BJ (cell line): ENCODE measurements around the gene CACNA1C. TPM values are rescaled to one million over a fixed set of nuclear protein-coding genes. Genes with fewer than 3 reads are reported as not detected.

ENCODE experiments used
- CTCF ChIA-PET: fragments of 350-600 bp; formaldehyde crosslinking; extraction: SDS; loops from one replicate; lab custom pipeline; 2021; ENCODE audit warnings: antibody characterized with exemption, inconsistent platforms; lab: Yijun Ruan, JAX
- POLR2A ChIA-PET: fragments of 300-600 bp; sonication (Branson Sonifier 250); formaldehyde crosslinking; extraction: SDS; loops from one replicate; lab custom pipeline; 2021; ENCODE audit warnings: antibody characterized with exemption; lab: Charles Lee
- DNase-seq: peaks from one replicate; pipeline ENCODE4 v3.0.0-alpha.2; 2011; ENCODE audit warnings: low read depth
- H3K27me3 ChIP-seq: 2 replicates; pipeline ENCODE4 v1.6.0; 2011; ENCODE audit warnings: low read length; ENCODE audit not compliant: control insufficient read depth, insufficient read depth
- H3K36me3 ChIP-seq: 2 replicates; pipeline ENCODE4 v1.5.1; 2011; ENCODE audit warnings: low read length; ENCODE audit not compliant: control insufficient read depth, insufficient read depth
- H3K4me3 ChIP-seq: 2 replicates; pipeline ENCODE4 v1.5.1; 2011; ENCODE audit warnings: low read depth, mild to moderate bottlenecking, control low read depth, low read length
- CTCF ChIP-seq: IDR thresholded peaks from 2 replicates; pipeline ENCODE4 v1.5.1; 2011; ENCODE audit warnings: low read depth, mild to moderate bottlenecking, control low read depth, inconsistent platforms, low read length, moderate library complexity; ENCODE audit not compliant: insufficient read depth
- polyA plus RNA-seq: library from polyadenylated mRNA; depleted of rRNA; stranded (reverse); fragments of >200 nt; gene quantifications from 2 replicates; pipeline ENCODE4 v1.2.3, GENCODE V29; 2011

CACNA1C gene
- polyA plus RNA-seq, 1 experiment: 14.7 TPM

GRCh38 chr12:2258025-2258424, 205.2 kb downstream of the CACNA1C start:
- no peak for TF ChIP-seq CTCF
- POLR2A ChIA-PET: no interaction called here

GRCh38 chr12:2259369-2259768, 206.6 kb downstream of the CACNA1C start:
- Histone ChIP-seq H3K27me3 (no peaks in the 10 kb centered on the region), H3K36me3 (no peaks in the 10 kb centered on the region), H3K4me3 (no peak overlapping the region)
- TF ChIP-seq CTCF: no peak
- ChIA-PET POLR2A (no interaction called here), CTCF (interaction anchor here (0.8 to 1.7 kb wide), 2 partner anchors 9 to 76 kb away, joined by 3 read pairs; no protein-coding TSS in a partner anchor)
- no peak for DNase-seq

More at GRCh38 chr12:2258025-2258424, 205.2 kb downstream of the CACNA1C start:
- no peak for DNase-seq
- CTCF ChIA-PET: no interaction called here
- Histone ChIP-seq H3K4me3 (no peak overlapping the region), H3K36me3 (no peaks in the 10 kb centered on the region), H3K27me3 (no peaks in the 10 kb centered on the region)

- no peak for TF ChIP-seq CTCF
- Histone ChIP-seq H3K36me3 (no peaks in the 10 kb centered on the region), H3K4me3 (no peak overlapping the region), H3K27me3 (no peaks in the 10 kb centered on the region)
- no peak for DNase-seq
- ChIA-PET CTCF (interaction anchor here (1.7 kb wide), 1 partner anchor 10 kb away, joined by 3 read pairs; no protein-coding TSS in a partner anchor), POLR2A (no interaction called here)
Observed at GRCh38 chr12:2260441-2260840, 207.7 kb downstream of the CACNA1C start.

- Histone ChIP-seq H3K36me3 (no peaks in the 10 kb centered on the region), H3K4me3 (no peak overlapping the region), H3K27me3 (no peaks in the 10 kb centered on the region)
- POLR2A ChIA-PET: no interaction called here
- no peak for TF ChIP-seq CTCF
- CTCF ChIA-PET: interaction anchor here (0.7 to 5.1 kb wide), 3 partner anchors 12 to 22 kb away, joined by 3 to 26 read pairs (median 3); no protein-coding TSS in a partner anchor
- no peak for DNase-seq
Observed at GRCh38 chr12:2261708-2262107, 208.9 kb downstream of the CACNA1C start.

GRCh38 chr12:2262449-2262848, 209.7 kb downstream of the CACNA1C start:
- TF ChIP-seq CTCF: no peak
- H3K27me3 ChIP-seq: no peaks in the 10 kb centered on the region
- DNase-seq: no peak
- H3K36me3 ChIP-seq: no peaks in the 10 kb centered on the region
- ChIA-PET POLR2A (no interaction called here), CTCF (interaction anchor here (1.2 to 5.1 kb wide), 3 partner anchors 11 to 21 kb away, joined by 3 to 26 read pairs (median 3); no protein-coding TSS in a partner anchor)
- H3K4me3 ChIP-seq: no peak overlapping the region
